H1 (cell line): Measurements from ENCODE around the gene LGR4. TPM values are rescaled to one million over a fixed set of nuclear protein-coding genes. Genes with fewer than 3 reads are reported as not detected.

Experiments
- CTCF ChIA-PET: fragments of 300-600 bp; sonication (Branson Sonifier 250); formaldehyde crosslinking; loops from one replicate; lab custom pipeline; 2021; ENCODE audit not compliant: partially characterized antibody; lab: Charles Lee
- POLR2A ChIA-PET: fragments of 300-600 bp; sonication (Branson Sonifier 250); formaldehyde crosslinking; loops from one replicate; lab custom pipeline; 2021; ENCODE audit warnings: inconsistent platforms; ENCODE audit not compliant: partially characterized antibody; lab: Charles Lee
- DNase-seq, 2 experiments: peaks; one replicate each; pipeline versions ENCODE4 v3.0.0 to v3.0.0-alpha.2; 2010 to 2022; ENCODE audit warnings: low spot score in 2 of 2, low read depth in 1 of 2, mixed read lengths in 1 of 2
- FAIRE-seq: peaks from 2 replicates; lab custom pipeline; 2011; peaks lifted over from hg19 to GRCh38; lab: Jason Lieb, UNC
- H2AFZ ChIP-seq: 2 replicates; pipeline ENCODE4 v1.8.1; 2012; ENCODE audit warnings: low read length, inconsistent platforms
- H2AK5ac ChIP-seq: 2 replicates; pipeline ENCODE4 v1.6.1; 2013; ENCODE audit warnings: low read depth, low read length
- H2BK120ac ChIP-seq: replicated peaks from 2 replicates; pipeline ENCODE3; 2013; ENCODE audit warnings: low read depth, low read length, inconsistent platforms
- H2BK12ac ChIP-seq: 2 replicates; pipeline ENCODE4 v1.6.1; 2013; ENCODE audit warnings: low read depth, low read length
- H2BK15ac ChIP-seq: 2 replicates; pipeline ENCODE4 v1.6.1; 2013; ENCODE audit warnings: low read length
- H2BK20ac ChIP-seq: 2 replicates; pipeline ENCODE4 v1.6.1; 2013; ENCODE audit warnings: low read length
- H2BK5ac ChIP-seq: 2 replicates; pipeline ENCODE4 v1.6.1; 2013; ENCODE audit warnings: low read depth, low read length
- H3K14ac ChIP-seq: 2 replicates; pipeline ENCODE4 v1.6.1; 2013; ENCODE audit warnings: inconsistent platforms; ENCODE audit not compliant: insufficient read length
- H3K18ac ChIP-seq: 2 replicates; pipeline ENCODE4 v1.6.1; 2013; ENCODE audit warnings: low read length; ENCODE audit errors: extremely low read depth
- H3K23ac ChIP-seq: 2 replicates; pipeline ENCODE4 v1.6.1; 2013; ENCODE audit warnings: inconsistent platforms; ENCODE audit not compliant: insufficient read length
- H3K23me2 ChIP-seq: 2 replicates; pipeline ENCODE4 v1.6.1; 2013; ENCODE audit warnings: low read depth, low read length
- H3K27ac ChIP-seq: 2 replicates; pipeline ENCODE4 v1.6.1; 2011; ENCODE audit warnings: low read depth, low read length, inconsistent platforms
- H3K27me3 ChIP-seq, 4 experiments: replicated peaks in 1 of 4; 1 replicate in 1 of 4; 2 replicates in 3 of 4; pipeline versions ENCODE4 v1.6.1 to v1.8.1; 2011 to 2013; ENCODE audit warnings: low read length in 3 of 4, mild to moderate bottlenecking in 3 of 4, inconsistent platforms in 2 of 4, mixed read lengths in 2 of 4, moderate library complexity in 1 of 4; ENCODE audit not compliant: control insufficient read depth in 3 of 4, insufficient read depth in 3 of 4; ENCODE audit errors: extremely low read depth in 1 of 4
- H3K36me3 ChIP-seq, 4 experiments: 2 replicates each; pipeline versions ENCODE4 v1.6.1 to v1.8.1; 2011 to 2013; ENCODE audit warnings: mild to moderate bottlenecking in 4 of 4, low read length in 3 of 4, moderate library complexity in 2 of 4, control low read depth in 1 of 4, inconsistent platforms in 1 of 4; ENCODE audit not compliant: insufficient read depth in 4 of 4, control insufficient read depth in 2 of 4
- H3K4ac ChIP-seq: replicated peaks from 2 replicates; pipeline ENCODE3; 2013; ENCODE audit warnings: low read length, low read depth, mixed read lengths, inconsistent platforms; ENCODE audit not compliant: insufficient read length
- H3K4me1 ChIP-seq, 4 experiments: replicated peaks in 1 of 4; 1 replicate in 1 of 4; 2 replicates in 3 of 4; pipeline versions ENCODE4 v1.6.1 to v1.8.1; 2011 to 2013; ENCODE audit warnings: low read length in 3 of 4, inconsistent platforms in 2 of 4, mixed read lengths in 1 of 4; ENCODE audit not compliant: insufficient read depth in 4 of 4, control insufficient read depth in 3 of 4
- H3K4me2 ChIP-seq, 2 experiments: 2 replicates each; pipeline versions ENCODE4 v1.6.1 to v1.8.1; 2011 to 2013; ENCODE audit warnings: low read depth in 2 of 2, low read length in 2 of 2, control low read depth in 1 of 2, inconsistent platforms in 1 of 2, mild to moderate bottlenecking in 1 of 2; ENCODE audit not compliant: insufficient read depth in 1 of 2
- H3K4me3 ChIP-seq, 4 experiments: fragments of 200-600, 300-600 bp in 1 of 4; sonication (generic), shearing (Covaris generic), sonication (Bioruptor Twin) in 1 of 4; 2 replicates each; pipeline versions ENCODE4 v1.5.1 to v1.8.1; 2011 to 2016; ENCODE audit warnings: low read length in 4 of 4, low read depth in 3 of 4, control low read depth in 2 of 4, inconsistent platforms in 2 of 4, mild to moderate bottlenecking in 2 of 4, mixed read lengths in 1 of 4, moderate library complexity in 1 of 4; ENCODE audit not compliant: insufficient read depth in 2 of 4; ENCODE audit errors: extremely low read depth in 1 of 4
- H3K56ac ChIP-seq: replicated peaks from 2 replicates; pipeline ENCODE3; 2013; ENCODE audit warnings: low read depth, mild to moderate bottlenecking, mixed read lengths, low read length, inconsistent platforms; ENCODE audit not compliant: insufficient read length
- H3K79me1 ChIP-seq: 2 replicates; pipeline ENCODE4 v1.6.1; 2013; ENCODE audit warnings: low read depth, low read length, control low read depth
- H3K79me2 ChIP-seq, 2 experiments: 2 replicates each; pipeline versions ENCODE4 v1.6.1 to v1.8.1; 2012 to 2013; ENCODE audit warnings: low read length in 2 of 2, mild to moderate bottlenecking in 2 of 2, inconsistent platforms in 1 of 2; ENCODE audit not compliant: insufficient read depth in 2 of 2, control insufficient read depth in 1 of 2
- H3K9ac ChIP-seq, 4 experiments: replicated peaks in 1 of 4; 1 replicate in 1 of 4; 2 replicates in 3 of 4; pipeline versions ENCODE4 v1.6.1 to v1.8.1; 2011 to 2013; ENCODE audit warnings: low read depth in 3 of 4, low read length in 3 of 4, control low read depth in 2 of 4, mild to moderate bottlenecking in 2 of 4, moderate library complexity in 2 of 4, inconsistent platforms in 1 of 4; ENCODE audit errors: extremely low read depth in 1 of 4
- H3K9me3 ChIP-seq, 2 experiments: 2 replicates each; pipeline versions ENCODE4 v1.6.1 to v1.8.1; 2012 to 2013; ENCODE audit warnings: mild to moderate bottlenecking in 2 of 2, moderate library complexity in 2 of 2, control low read depth in 1 of 2, inconsistent platforms in 1 of 2, low read depth in 1 of 2, low read length in 1 of 2, mixed read lengths in 1 of 2; ENCODE audit not compliant: insufficient read depth in 2 of 2
- H4K20me1 ChIP-seq, 2 experiments: replicated peaks in 1 of 2; 2 replicates each; pipeline versions ENCODE3 to v1.8.1; 2011 to 2013; ENCODE audit warnings: inconsistent platforms in 2 of 2, low read length in 2 of 2, mild to moderate bottlenecking in 1 of 2; ENCODE audit not compliant: insufficient read depth in 2 of 2, control insufficient read depth in 1 of 2
- H4K5ac ChIP-seq: 2 replicates; pipeline ENCODE4 v1.6.1; 2013; ENCODE audit warnings: low read length, low read depth, mixed read lengths, inconsistent platforms; ENCODE audit not compliant: insufficient read length
- H4K8ac ChIP-seq: 2 replicates; pipeline ENCODE4 v1.8.0; 2013; ENCODE audit warnings: mild to moderate bottlenecking, moderate library complexity, low read length, inconsistent platforms; ENCODE audit not compliant: insufficient read depth; ENCODE audit errors: extremely low read depth
- H4K91ac ChIP-seq: replicated peaks from 2 replicates; pipeline ENCODE3; 2013; ENCODE audit warnings: low read length, mixed read lengths, inconsistent platforms; ENCODE audit not compliant: insufficient read length
- CBX5 ChIP-seq: fragments of 300-800, 300-1000 bp; sonication (generic); IDR thresholded peaks from 2 replicates; pipeline ENCODE4 v1.7.1; 2016; ENCODE audit warnings: antibody characterized with exemption, low read length, low read depth
- HDAC6 ChIP-seq: IDR thresholded peaks from one replicate; pipeline ENCODE4 v1.7.1; 2012; ENCODE audit warnings: low read depth, mild to moderate bottlenecking, inconsistent platforms, low read length, moderate library complexity
- KDM4A ChIP-seq: IDR thresholded peaks from one replicate; pipeline ENCODE4 v1.7.1; 2012; ENCODE audit warnings: low read depth, mild to moderate bottlenecking, moderate library complexity, low read length, inconsistent platforms; ENCODE audit not compliant: severe bottlenecking
- NRF1 ChIP-seq: IDR thresholded peaks from 2 replicates; pipeline ENCODE4 v1.6.1; 2011; ENCODE audit warnings: mild to moderate bottlenecking, low read depth, low read length, improper control_type of control experiment
- POLR2AphosphoS5 ChIP-seq: IDR thresholded peaks from 2 replicates; pipeline ENCODE4 v1.6.1; 2011; ENCODE audit warnings: low read depth, low read length
- SAP30 ChIP-seq: fragments of 300-600 bp; sonication (generic); IDR thresholded peaks from 2 replicates; pipeline ENCODE4 v1.7.1; 2012; ENCODE audit warnings: low read length, moderate library complexity, mild to moderate bottlenecking, inconsistent platforms; ENCODE audit not compliant: insufficient read depth, insufficient replicate concordance
- SIN3A ChIP-seq, 2 experiments: IDR thresholded peaks in 1 of 2; conservative IDR thresholded peaks in 1 of 2; 2 replicates each; pipeline ENCODE4 v1.6.1; 2011 to 2012; ENCODE audit warnings: low read length in 2 of 2, improper control_type of control experiment in 1 of 2, low read depth in 1 of 2, mild to moderate bottlenecking in 1 of 2
- SUZ12 ChIP-seq: fragments of 200-600 bp; sonication (generic); IDR thresholded peaks from 2 replicates; pipeline ENCODE4 v1.6.1; 2012; ENCODE audit warnings: mild to moderate bottlenecking, inconsistent platforms, low read length, moderate library complexity, mixed read lengths
- TEAD4 ChIP-seq: IDR thresholded peaks from 2 replicates; pipeline ENCODE4 v1.6.1; 2012; ENCODE audit warnings: low read depth, low read length, inconsistent platforms, mixed read lengths
- YY1 ChIP-seq: IDR thresholded peaks from 2 replicates; pipeline ENCODE4 v1.6.1; 2011; ENCODE audit warnings: low read depth, mild to moderate bottlenecking, low read length
- WGBS, 2 experiments: shearing (Covaris generic) in 1 of 2; methylation state at CpG; one replicate each; pipeline versions ENCODE4 v1.1.6 to v1.1.7; 2013 to 2015; ENCODE audit warnings: low lambda C conversion rate in 2 of 2, mixed read lengths in 2 of 2, inconsistent platforms in 1 of 2, low coverage in 1 of 2, missing lambda C conversion rate in 1 of 2; ENCODE audit not compliant: insufficient replicate concordance in 2 of 2, insufficient coverage in 1 of 2, insufficient read length in 1 of 2; ENCODE audit errors: extremely low coverage in 1 of 2, missing lambda C conversion rate in 1 of 2; 5-methylcytosine and 5-hydroxymethylcytosine counted together
- polyA plus RNA-seq, 7 experiments: library from polyadenylated mRNA; depleted of rRNA in 3 of 7; stranded (reverse) in 5 of 7; unstranded in 2 of 7; fragments of >200 nt in 5 of 7; fragments of 200-250 nt in 2 of 7; gene quantifications; 1 replicate in 5 of 7; 2 replicates in 1 of 7; 4 replicates in 1 of 7; pipeline versions ENCODE4 v1.2.1 to v1.2.3, GENCODE V29; 2011 to 2013; ENCODE audit warnings: missing spikeins in 2 of 7, mixed read lengths in 2 of 7
- total RNA-seq: library from RNA; stranded (reverse); fragmentation: NEBNext Ultra II Directional; extraction: Animal tissue kit (Norgen Biotek cat#: 25700); gene quantifications from 2 replicates; pipeline ENCODE4 v1.2.1, GENCODE V29; 2021

Gene LGR4
- total and polyA plus RNA-seq, 2 of the 8 experiments (the other 6 are each of a cell fraction or from before 2014, with no cell fraction given) = 26.6 to 61.7 TPM

DNA sequence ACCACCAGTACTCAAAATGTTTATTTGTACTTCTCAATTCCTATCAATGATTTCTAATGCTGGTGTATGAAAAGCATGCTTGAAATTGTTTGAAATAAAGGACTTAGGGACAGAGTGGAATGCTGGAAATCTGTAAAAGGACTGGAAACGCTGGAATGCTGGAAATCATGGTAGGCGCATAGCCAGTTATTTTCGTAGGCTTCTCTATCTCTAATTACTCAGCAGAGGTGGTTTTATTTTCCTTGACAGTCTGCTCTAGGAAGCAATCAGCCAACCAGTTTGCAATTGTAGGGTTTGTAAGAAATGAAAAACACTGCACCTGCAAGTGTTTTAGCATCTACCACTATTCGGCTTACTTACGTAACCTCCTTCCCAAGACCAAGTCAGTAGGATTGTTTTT is 33.2 kb upstream of the LGR4 start:
- CTCF ChIA-PET = no interaction called here
- no peaks in the 10 kb centered on the region for H3K27me3 ChIP-seq
- peak overlapping the region; percentile 76 to 82 for H3K4me2 ChIP-seq
- no peak overlapping the region for H2BK20ac ChIP-seq
- H4K20me1 ChIP-seq = peaks cover 0 to 8% of the 10 kb centered on the region in 2 experiments
- no peak overlapping the region for H2AK5ac ChIP-seq
- DNase-seq = no peak
- H2BK15ac ChIP-seq = no peak overlapping the region
- H3K9ac ChIP-seq = peak overlapping the region in 3 of 4 experiments; percentile 97 to 98 (median 98); a peak in 6 of 7 replicates
- no peak for FAIRE-seq
- no peak overlapping the region for H2BK12ac ChIP-seq
- peaks cover 3 to 38% of the 10 kb centered on the region in 2 experiments for H3K79me2 ChIP-seq
- peak overlapping the region; percentile 93; the same call in 1 of the 2 replicates for H3K27ac ChIP-seq
- peak overlapping the region; percentile 63; the same call in 1 of the 2 replicates for H2AFZ ChIP-seq
- peaks cover 2 to 5% (median 3%) of the 10 kb centered on the region in 4 experiments; a peak in 5 of 7 replicates for H3K4me1 ChIP-seq
- no peak overlapping the region for H3K4ac ChIP-seq
- no peak overlapping the region for H2BK120ac ChIP-seq
- peak overlapping the region; percentile 83 to 99 (median 99) for H3K4me3 ChIP-seq
- no peak overlapping the region for H4K91ac ChIP-seq
- peaks cover 2 to 15% (median 5%) of the 10 kb centered on the region in 4 experiments; a peak in 4 of 8 replicates for H3K36me3 ChIP-seq
- no peak overlapping the region for H3K23ac ChIP-seq
- WGBS, 2 experiments = 30% methylated on average over 5 of the region's 5 CpGs; no CpG with 5 or more reads in 1 of the 2 experiments
- H3K79me1 ChIP-seq = peaks cover 10% of the 10 kb centered on the region; the same call in 1 of the 2 replicates
- no peaks in the 10 kb centered on the region for H3K9me3 ChIP-seq
- POLR2A ChIA-PET = no interaction called here
- H4K8ac ChIP-seq = no peak overlapping the region
- no peak overlapping the region for H4K5ac ChIP-seq
- no peak overlapping the region for H3K14ac ChIP-seq
- H2BK5ac ChIP-seq = peak overlapping the region; percentile 97
- H3K23me2 ChIP-seq = peaks cover 10% of the 10 kb centered on the region
- no peak for TF ChIP-seq SUZ12
- TF ChIP-seq POLR2AphosphoS5 = no peak
- no peak for TF ChIP-seq NRF1
- peak; percentile 24; the same call in 1 of the 2 replicates for TF ChIP-seq TEAD4
- TF ChIP-seq YY1 = no peak
- TF ChIP-seq SAP30 = peak; percentile 10
- TF ChIP-seq KDM4A = no peak
- TF ChIP-seq HDAC6 = no peak
- no peak for TF ChIP-seq SIN3A (conservative IDR thresholded peaks at IDR 0.05 in 1 of 2, IDR thresholded peaks at IDR 0.05 in 1 of 2; ENCODE audit: low read depth in 1 of 2, low read length in 2 of 2)
- TF ChIP-seq CBX5 = no peak
- H3K56ac ChIP-seq = no peak overlapping the region
- no peak overlapping the region for H3K18ac ChIP-seq
